Activated CD4-positive, CD25-positive, alpha-beta regulatory T cell (primary cell): ENCODE measurements around the gene ARFGEF2.
"Not testable (repeated sequence)": the region's sequence is repeated elsewhere in the genome, so short reads cannot be mapped to it uniquely, and the experiment has no call there.

Source experiments
- DNase-seq, 4 experiments: peaks; one replicate each; lab custom pipeline; 2025; lab: John Stamatoyannopoulos, UW

Gene ARFGEF2

GRCh38 chr20:48930035-48930434 lies 8.5 kb downstream of the ARFGEF2 start:
- DNase-seq = no peak

GRCh38 chr20:48930878-48931277 lies 9.4 kb downstream of the ARFGEF2 start:
- DNase-seq = no peak

- no peak for DNase-seq
Observed at GRCh38 chr20:48931527-48932374, 10.2 kb downstream of the ARFGEF2 start.

- no peak for DNase-seq
Observed at GRCh38 chr20:48932375-48932941, 10.9 kb downstream of the ARFGEF2 start.

GRCh38 chr20:48933017-48933766 lies 11.7 kb downstream of the ARFGEF2 start:
- no peak for DNase-seq

GRCh38 chr20:48934273-48934877 lies 12.9 kb downstream of the ARFGEF2 start:
- not testable (repeated sequence) for DNase-seq

GRCh38 chr20:48934966-48935365 lies 13.5 kb downstream of the ARFGEF2 start:
- not testable (repeated sequence) for DNase-seq

- DNase-seq = not testable (repeated sequence)
Observed at GRCh38 chr20:48936178-48936577, 14.7 kb downstream of the ARFGEF2 start.

GRCh38 chr20:48937674-48938073 lies 16.2 kb downstream of the ARFGEF2 start:
- DNase-seq = no peak

- no peak for DNase-seq
Observed at GRCh38 chr20:48938670-48939069, 17.2 kb downstream of the ARFGEF2 start.

GRCh38 chr20:48940170-48940569 lies 18.7 kb downstream of the ARFGEF2 start:
- no peak for DNase-seq

GRCh38 chr20:48941467-48941866 lies 20.0 kb downstream of the ARFGEF2 start:
- DNase-seq = no peak

- DNase-seq = no peak
Observed at GRCh38 chr20:48942730-48943129, 21.2 kb downstream of the ARFGEF2 start.

- no peak for DNase-seq
Observed at GRCh38 chr20:48944663-48945297, 23.3 kb downstream of the ARFGEF2 start.

GRCh38 chr20:48945840-48946514 lies 24.5 kb downstream of the ARFGEF2 start:
- DNase-seq = no peak

- no peak for DNase-seq
Observed at GRCh38 chr20:48948612-48949011, 27.1 kb downstream of the ARFGEF2 start.

- no peak for DNase-seq
Observed at GRCh38 chr20:48949304-48950170, 28.0 kb downstream of the ARFGEF2 start.

- DNase-seq = no peak
Observed at GRCh38 chr20:48951041-48951440, 29.5 kb downstream of the ARFGEF2 start.

GRCh38 chr20:48951646-48952045 lies 30.1 kb downstream of the ARFGEF2 start:
- DNase-seq = no peak

- DNase-seq = no peak
Observed at GRCh38 chr20:48952656-48953055, 31.1 kb downstream of the ARFGEF2 start.
